NOMO-1 treated with dmso at 0.1 percent for 144 hours (cell line): ENCODE measurements around the gene PDZRN3.

ENCODE experiments used
- DNase-seq: peaks from one replicate; lab custom pipeline; 2025; ENCODE audit not compliant: unreplicated experiment; lab: John Stamatoyannopoulos, UW

Gene PDZRN3

GRCh38 chr3:73623346-73623745 is 1.4 kb downstream of the PDZRN3 start:
- no peak for DNase-seq

GRCh38 chr3:73622091-73622805 is 2.5 kb downstream of the PDZRN3 start:
- DNase-seq: no peak

DNA sequence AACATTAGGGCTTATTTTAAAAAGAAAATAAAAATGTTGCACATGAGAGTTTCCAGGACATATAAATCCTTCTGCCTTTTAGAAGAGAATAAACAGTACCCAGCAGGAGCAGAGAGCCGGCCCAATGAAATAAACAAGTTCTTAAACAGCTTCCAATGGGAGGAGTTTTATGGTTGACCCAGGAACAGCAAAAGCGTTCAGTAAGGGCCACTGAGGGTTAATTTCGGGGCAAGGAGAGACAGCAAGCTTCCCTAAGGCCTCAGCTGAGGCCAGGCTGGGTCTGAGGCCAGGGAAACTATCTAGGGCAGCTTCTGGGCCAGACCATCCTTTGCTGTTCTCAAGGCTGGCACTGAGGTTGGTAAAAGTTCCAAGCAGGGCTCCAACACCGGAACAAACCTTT is 3.4 kb downstream of the PDZRN3 start:
- DNase-seq: no peak

GRCh38 chr3:73618461-73618860 is 6.3 kb downstream of the PDZRN3 start:
- DNase-seq: no peak

DNA sequence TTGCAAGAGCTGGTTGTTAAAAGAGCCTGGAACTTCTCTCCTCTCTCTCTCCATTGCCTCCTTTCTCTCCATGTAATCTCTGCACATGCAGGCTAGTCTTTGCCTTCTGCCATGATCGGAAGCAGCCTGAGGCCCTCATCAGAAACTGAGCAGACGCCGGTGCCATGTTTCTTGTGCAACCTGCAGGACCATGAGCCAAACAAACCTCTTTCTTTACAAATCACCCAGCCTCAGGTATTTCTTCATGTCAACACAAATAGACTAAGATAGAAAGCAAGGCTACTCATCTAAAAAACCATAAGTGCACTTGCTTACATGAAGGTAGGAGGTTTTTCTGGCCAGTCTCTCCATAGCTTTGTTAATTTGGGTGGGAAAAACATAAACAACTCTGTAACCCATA is 8.7 kb downstream of the PDZRN3 start:
- DNase-seq: no peak

DNA sequence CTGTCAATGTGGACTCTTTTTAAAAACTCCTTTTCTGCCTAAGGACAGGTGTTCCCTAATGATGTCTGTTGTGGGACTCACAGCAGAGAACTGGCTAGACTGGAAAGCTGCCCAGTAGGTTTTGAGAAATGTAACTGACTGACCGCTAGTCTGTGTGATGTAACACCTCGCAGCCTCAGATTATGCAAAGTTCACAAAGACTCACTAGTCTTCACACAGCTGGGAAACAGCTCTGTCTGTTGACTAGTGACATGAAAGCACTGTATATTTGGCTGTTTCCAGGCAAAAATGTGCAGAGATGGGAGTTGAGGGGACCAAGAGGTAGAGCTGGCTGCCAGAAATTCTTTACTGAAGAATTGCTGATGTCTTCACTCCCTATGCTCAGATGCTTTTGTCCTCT is 10.3 kb downstream of the PDZRN3 start:
- DNase-seq: no peak

DNA sequence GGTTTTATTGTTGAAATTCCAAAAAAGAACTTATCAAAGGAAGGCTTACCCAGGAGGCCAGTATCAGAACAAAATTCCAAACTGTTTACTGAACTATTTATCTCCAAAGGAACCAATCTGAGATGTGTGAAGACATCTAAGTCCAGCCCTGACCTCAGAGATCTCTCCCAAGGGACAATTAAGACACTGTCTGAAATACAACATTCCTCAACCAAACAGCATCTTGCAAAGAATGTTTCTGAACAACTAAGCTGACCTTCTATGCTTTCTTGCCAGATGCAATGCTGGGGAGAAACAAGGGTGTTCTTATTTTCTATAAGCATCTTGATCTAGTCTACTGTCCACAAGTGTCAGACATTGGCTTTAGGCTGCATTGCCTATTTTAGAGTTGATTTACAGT is 13.6 kb downstream of the PDZRN3 start:
- no peak for DNase-seq

GRCh38 chr3:73610493-73610892 is 14.2 kb downstream of the PDZRN3 start:
- no peak for DNase-seq

GRCh38 chr3:73609655-73610054 is 15.1 kb downstream of the PDZRN3 start:
- DNase-seq: no peak

- no peak for DNase-seq
Measured at GRCh38 chr3:73609315-73609641, 15.5 kb downstream of the PDZRN3 start.

- no peak for DNase-seq
Measured at GRCh38 chr3:73608456-73609314, 16.1 kb downstream of the PDZRN3 start.

- no peak for DNase-seq
Measured at GRCh38 chr3:73605861-73606260, 18.9 kb downstream of the PDZRN3 start.

DNA sequence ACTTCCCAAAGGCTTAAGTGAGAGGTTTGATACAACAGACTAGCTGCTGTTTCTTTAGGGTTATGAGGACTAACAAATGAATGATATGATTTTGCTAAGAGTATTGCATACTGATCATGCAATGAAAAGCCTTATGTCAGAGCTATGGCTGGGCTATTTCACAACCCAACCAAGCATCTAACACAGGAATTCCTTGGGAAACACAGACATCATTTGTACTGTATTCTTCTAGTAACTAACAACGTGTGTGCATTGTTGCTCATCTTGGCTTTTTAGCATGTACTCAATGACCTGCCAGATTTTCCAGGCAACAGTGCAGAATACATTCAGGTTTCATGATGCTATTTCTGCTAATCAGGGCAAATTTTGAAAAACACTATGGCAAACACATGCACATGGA is 19.3 kb downstream of the PDZRN3 start:
- no peak for DNase-seq

DNA sequence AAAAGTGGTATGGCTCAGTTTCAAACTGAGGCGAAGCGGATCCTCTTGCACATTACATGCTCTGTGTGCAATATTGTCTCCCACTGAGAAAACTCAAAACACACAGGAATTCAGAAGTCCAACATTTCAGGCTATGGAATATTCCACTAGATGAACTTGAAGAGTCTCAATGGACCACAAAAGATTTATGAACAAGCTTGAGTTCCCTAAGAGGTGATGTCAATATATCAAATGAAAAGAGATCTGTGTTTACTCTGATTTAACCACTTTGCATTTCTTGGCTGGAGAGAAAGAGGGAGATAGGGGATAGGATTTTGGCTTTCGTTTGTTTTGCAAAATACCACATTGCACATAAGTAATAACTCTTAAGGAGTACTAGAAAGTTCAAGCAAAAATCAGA is 20.3 kb downstream of the PDZRN3 start:
- DNase-seq: no peak

DNA sequence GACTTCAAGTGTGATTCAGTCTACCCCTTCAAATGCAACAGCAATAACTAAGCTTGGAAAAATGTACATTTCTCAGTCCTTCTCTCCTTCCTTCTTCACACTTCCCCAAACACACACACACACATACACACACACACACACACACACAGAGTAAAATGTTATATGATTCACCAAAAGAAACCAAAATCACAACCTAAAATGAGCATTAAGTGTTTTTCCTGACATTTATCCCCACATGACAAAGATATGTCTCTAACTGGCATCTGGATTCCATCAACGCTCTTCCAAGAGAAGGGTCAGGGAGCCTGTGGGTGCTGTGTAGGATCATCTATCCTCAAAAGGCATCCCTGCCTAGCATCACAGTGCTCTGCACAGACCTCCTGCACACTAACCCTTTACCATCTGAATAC is 21.0 kb downstream of the PDZRN3 start:
- no peak for DNase-seq

GRCh38 chr3:73602170-73602569 is 22.6 kb downstream of the PDZRN3 start:
- DNase-seq: no peak

GRCh38 chr3:73601481-73601880 is 23.3 kb downstream of the PDZRN3 start:
- DNase-seq: no peak

GRCh38 chr3:73601011-73601410 is 23.7 kb downstream of the PDZRN3 start:
- DNase-seq: no peak

DNA sequence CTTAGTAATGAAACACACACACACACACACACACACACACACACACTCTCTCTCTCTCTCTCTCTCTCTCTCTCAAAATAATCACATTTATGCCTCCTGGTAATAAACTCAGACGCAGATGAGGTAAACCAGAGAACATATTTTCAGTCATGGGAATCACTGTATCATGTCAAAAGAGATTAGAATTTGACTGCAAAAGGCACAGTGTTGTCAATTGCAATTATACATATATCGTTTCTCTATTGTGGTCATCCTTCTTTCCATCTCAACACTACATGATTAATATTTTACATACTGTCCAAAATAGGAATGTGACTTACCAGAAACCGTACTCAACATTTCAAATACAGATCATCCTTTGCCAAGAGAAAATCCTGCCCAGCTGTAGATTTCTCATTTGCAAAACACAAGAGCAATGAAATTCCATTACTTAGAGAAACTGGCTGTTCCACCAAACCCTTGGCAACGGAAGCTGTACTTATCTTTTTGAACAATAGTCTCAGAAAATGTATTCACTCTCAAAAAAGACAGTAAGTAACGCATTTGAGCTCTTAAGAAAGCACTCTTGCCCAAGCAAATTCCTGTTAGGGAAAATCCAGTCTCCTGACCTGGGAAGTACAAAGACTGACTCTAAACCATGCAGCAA is 24.3 kb downstream of the PDZRN3 start:
- no peak for DNase-seq

DNA sequence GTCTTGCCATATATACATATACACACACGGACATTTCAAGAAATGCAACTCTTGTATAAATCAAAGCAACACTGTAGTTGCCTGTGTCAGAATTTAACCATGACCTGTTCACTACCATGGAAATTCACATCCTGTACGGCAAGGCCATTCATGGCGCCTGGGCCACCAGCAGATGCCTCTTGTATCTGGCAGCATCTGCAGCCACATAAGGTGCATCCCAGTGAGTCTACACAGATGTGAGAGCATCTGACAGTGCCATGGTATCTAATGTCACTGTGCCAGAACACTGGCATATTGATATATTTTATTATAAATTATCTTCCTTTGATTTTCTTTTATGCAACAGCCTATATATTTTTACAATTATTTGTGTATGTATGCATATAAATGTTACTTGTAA is 25.1 kb downstream of the PDZRN3 start:
- no peak for DNase-seq

DNA sequence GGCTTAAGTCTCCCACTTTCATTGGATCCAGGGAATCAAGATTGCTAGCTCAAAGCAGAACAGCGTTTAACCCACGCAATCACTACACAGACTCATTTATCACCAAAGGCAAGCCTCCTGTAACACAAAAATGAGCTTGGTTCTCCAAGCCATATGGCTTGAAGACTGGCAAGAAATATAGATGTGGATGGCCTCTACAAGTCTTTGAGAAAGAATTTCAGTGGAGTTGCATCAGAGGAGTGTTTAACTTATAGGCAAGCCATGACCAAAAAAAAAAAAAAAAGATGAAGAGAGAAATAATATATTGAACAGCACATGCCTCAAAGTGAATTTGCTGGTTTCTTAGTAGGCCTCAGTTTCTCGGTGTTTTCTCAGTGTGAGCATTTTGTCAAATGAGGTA is 27.3 kb downstream of the PDZRN3 start:
- DNase-seq: no peak
